K562 (cell line): ENCODE measurements around the gene SERTAD3. TPM values are rescaled to one million over a fixed set of nuclear protein-coding genes. Genes with fewer than 3 reads are reported as not detected.

Experiments
- ATAC-seq: fragments of 200-7000 bp; cut with Tn5 transposase; 3 replicates; pipeline ENCODE4 v1.9.1; 2020; ENCODE audit warnings: moderate library complexity
- BruUV-seq: library from RNA; stranded (reverse); fragments of 400-500 nt; replicated peaks from 2 replicates; lab custom pipeline; 2021; lab: Mats Ljungman, UMichigan
- CTCF ChIA-PET: fragments of 300-600 bp; formaldehyde crosslinking; extraction: SDS; loops from one replicate; lab custom pipeline; 2021; ENCODE audit warnings: low intra/inter-chr PET ratio; lab: Yijun Ruan, JAX
- POLR2A ChIA-PET: fragments of 300-600, 350-650 bp; sonication (Branson Sonifier 250); formaldehyde crosslinking; extraction: SDS; loops from one replicate; lab custom pipeline; 2021; ENCODE audit warnings: antibody characterized with exemption, inconsistent platforms; lab: Yijun Ruan, JAX
- DNase-seq, 4 experiments: peaks; one replicate each; pipeline versions ENCODE4 v3.0.0 to v3.0.0-alpha.2; 2011 to 2018; ENCODE audit warnings: low spot score in 3 of 4, mixed read lengths in 3 of 4; ENCODE audit errors: extremely low read depth in 1 of 4
- FAIRE-seq: peaks from 2 replicates; lab custom pipeline; 2011; peaks lifted over from hg19 to GRCh38; lab: Jason Lieb, UNC
- H2AFZ ChIP-seq: 2 replicates; pipeline ENCODE4 v1.6.0; 2011; ENCODE audit warnings: low read depth, low read length, control low read depth, inconsistent platforms
- H3K27ac ChIP-seq: fragments of 200-600 bp; 3 replicates; pipeline ENCODE4 v1.8.0; 2011; ENCODE audit warnings: low read depth, mild to moderate bottlenecking, control low read depth, inconsistent platforms, low read length, moderate library complexity, mixed read lengths; ENCODE audit errors: extremely low read depth
- H3K27me3 ChIP-seq, 2 experiments: fragments of 300-600 bp in 1 of 2; 2 replicates in 1 of 2; 3 replicates in 1 of 2; pipeline versions ENCODE4 v1.6.0 to v1.8.0; 2011; ENCODE audit warnings: inconsistent platforms in 2 of 2, low read length in 2 of 2, mild to moderate bottlenecking in 1 of 2, mixed read lengths in 1 of 2, moderate library complexity in 1 of 2; ENCODE audit not compliant: control insufficient read depth in 2 of 2, insufficient read depth in 2 of 2
- H3K36me3 ChIP-seq: fragments of 300-600 bp; 3 replicates; pipeline ENCODE4 v1.8.0; 2011; ENCODE audit warnings: mild to moderate bottlenecking, low read length, inconsistent platforms; ENCODE audit not compliant: control insufficient read depth, insufficient read depth
- H3K4me1 ChIP-seq, 2 experiments: fragments of 200-600 bp in 1 of 2; replicated peaks in 1 of 2; 2 replicates in 1 of 2; 3 replicates in 1 of 2; pipeline versions ENCODE4 v1.5.1 to v1.8.0; 2011; ENCODE audit warnings: inconsistent platforms in 2 of 2, low read length in 2 of 2, mild to moderate bottlenecking in 1 of 2, mixed read lengths in 1 of 2, moderate library complexity in 1 of 2; ENCODE audit not compliant: control insufficient read depth in 2 of 2, insufficient read depth in 2 of 2
- H3K4me2 ChIP-seq: 2 replicates; pipeline ENCODE4 v1.6.1; 2011; ENCODE audit warnings: low read length, control low read depth, inconsistent platforms, mixed read lengths; ENCODE audit not compliant: insufficient read depth
- H3K4me3 ChIP-seq: fragments of 200-600 bp; sonication (generic), shearing (Covaris generic); 2 replicates; pipeline ENCODE4 v1.5.1; 2016; ENCODE audit warnings: control low read depth, inconsistent platforms
- H3K79me2 ChIP-seq: fragments of 200-600 bp; 3 replicates; pipeline ENCODE4 v1.8.0; 2011; ENCODE audit warnings: low read length, inconsistent platforms; ENCODE audit not compliant: control insufficient read depth, insufficient read depth
- H3K9ac ChIP-seq, 2 experiments: 2 replicates each; pipeline versions ENCODE4 v1.6.0 to v1.6.1; 2011; ENCODE audit warnings: low read depth in 2 of 2, low read length in 2 of 2, control low read depth in 1 of 2, inconsistent platforms in 1 of 2, mild to moderate bottlenecking in 1 of 2, mixed read lengths in 1 of 2; ENCODE audit not compliant: insufficient read depth in 1 of 2
- H3K9me1 ChIP-seq: one replicate; pipeline ENCODE4 v1.6.0; 2011; ENCODE audit warnings: inconsistent platforms, mild to moderate bottlenecking, low read length, moderate library complexity; ENCODE audit not compliant: control insufficient read depth, insufficient read depth
- H3K9me3 ChIP-seq: replicated peaks from 2 replicates; pipeline ENCODE4 v1.5.1; 2011; ENCODE audit warnings: low read depth, low read length, inconsistent platforms; ENCODE audit not compliant: control insufficient read depth, insufficient read depth
- H4K20me1 ChIP-seq: replicated peaks from 2 replicates; pipeline ENCODE4 v1.6.1; 2011; ENCODE audit warnings: low read length, inconsistent platforms, mixed read lengths; ENCODE audit not compliant: control insufficient read depth, insufficient read depth
- ARID2 ChIP-seq: fragments of 450-650 bp; IDR thresholded peaks from 2 replicates; pipeline ENCODE4 v1.6.1; 2017; ENCODE audit warnings: antibody characterized with exemption, mild to moderate bottlenecking
- BRCA1 ChIP-seq, 2 experiments: fragments of 450-650 bp in 1 of 2; sonication (generic) in 1 of 2; formaldehyde crosslinking in 1 of 2; IDR thresholded peaks; 2 replicates each; pipeline versions ENCODE4 v1.5.0 to v1.6.1; 2017 to 2020; ENCODE audit warnings: mild to moderate bottlenecking in 1 of 2, missing genetic modification reagents in 1 of 2
- HNRNPUL1 ChIP-seq: fragments of 200-400 bp; formaldehyde crosslinking; IDR thresholded peaks from 2 replicates; pipeline ENCODE4 v1.6.1; 2017; ENCODE audit warnings: low read length
- MTA3 ChIP-seq: fragments of 450-650 bp; formaldehyde crosslinking; IDR thresholded peaks from 2 replicates; pipeline ENCODE4 v1.6.1; 2017; ENCODE audit warnings: mild to moderate bottlenecking, borderline replicate concordance
- MYNN ChIP-seq, 2 experiments: sonication (generic); formaldehyde crosslinking in 1 of 2; IDR thresholded peaks; 2 replicates each; pipeline versions ENCODE4 v1.5.0 to v1.6.1; 2016 to 2020; ENCODE audit warnings: antibody characterized with exemption in 1 of 2, missing genetic modification reagents in 1 of 2
- NFXL1 ChIP-seq: fragments of 450-650 bp; formaldehyde crosslinking; IDR thresholded peaks from 2 replicates; pipeline ENCODE4 v1.4.0; 2021; ENCODE audit warnings: mild to moderate bottlenecking
- NR3C1 ChIP-seq: sonication (generic); formaldehyde crosslinking; IDR thresholded peaks from 2 replicates; pipeline ENCODE4 v1.8.1; 2022; ENCODE audit warnings: missing genetic modification reagents
- PML ChIP-seq: IDR thresholded peaks from 2 replicates; pipeline ENCODE4 v1.6.1; 2012; ENCODE audit warnings: low read length, inconsistent platforms
- SREBF2 ChIP-seq: sonication (generic); formaldehyde crosslinking; IDR thresholded peaks from 2 replicates; pipeline ENCODE4 v1.4.0; 2020; ENCODE audit warnings: mild to moderate bottlenecking, missing genetic modification reagents
- ZNF384 ChIP-seq: IDR thresholded peaks from 2 replicates; pipeline ENCODE4 v1.6.1; 2012; ENCODE audit warnings: low read depth, low read length, improper control_type of control experiment
- WGBS: fragments of 100-300 bp; shearing (Covaris generic); methylation state at CpG from one replicate; pipeline ENCODE4 v1.1.6; 2016; ENCODE audit warnings: low coverage, mixed read lengths; ENCODE audit not compliant: insufficient coverage; ENCODE audit errors: missing lambda C conversion rate; 5-methylcytosine and 5-hydroxymethylcytosine counted together
- in situ Hi-C: fragments of 300-500 bp; cut with MboI; formaldehyde crosslinking; loops from 4 replicates; pipeline ENCODE4 v1.15.0; 2018; ENCODE audit warnings: inconsistent platforms, mixed read lengths
- intact Hi-C: fragments of 100-400 bp; cut with micrococcal nuclease; formaldehyde crosslinking; loops from 2 replicates; pipeline ENCODE4 v1.14.2; 2022
- polyA plus RNA-seq, 8 experiments: library from polyadenylated mRNA; depleted of rRNA in 4 of 8; stranded (reverse) in 5 of 8; unstranded in 3 of 8; fragments of >200 nt; fragmentation: Nextera tagmentation in 2 of 8; fragmentation: Illumina TruSeq in 1 of 8; extraction: Ambion mirVana in 2 of 8; extraction: Trizol in 1 of 8; gene quantifications; 2 replicates each; pipeline versions ENCODE4 v1.2.1 to v1.2.3, GENCODE V29; 2011 to 2014; ENCODE audit warnings: inconsistent platforms in 1 of 8, missing spikeins in 1 of 8
- total RNA-seq, 7 experiments: library from RNA; depleted of rRNA in 6 of 7; stranded (reverse); fragments of >200 nt in 6 of 7; fragmentation: Illumina TruSeq in 2 of 7; extraction: Trizol in 2 of 7; gene quantifications; 2 replicates each; pipeline versions ENCODE4 v1.2.1 to v1.2.3, GENCODE V29; 2011 to 2021; ENCODE audit warnings: low replicate concordance in 1 of 7
- TF ChIP-seq, protein P1 (sequence below): fragments of 250-450 bp; sonication (Bioruptor Pico); IDR thresholded peaks from 2 replicates; pipeline ENCODE4 v1.5.0; 2021; ENCODE audit warnings: mild to moderate bottlenecking, moderate library complexity
- TF ChIP-seq, protein P2 (sequence below): fragments of 250-450 bp; sonication (Bioruptor Pico); IDR thresholded peaks from 2 replicates; pipeline ENCODE4 v1.8.0; 2021; ENCODE audit warnings: moderate library complexity, mild to moderate bottlenecking, inconsistent platforms
- TF ChIP-seq, protein P3 (sequence below), 2 experiments: fragments of 150-350 bp in 1 of 2; IDR thresholded peaks; 2 replicates each; pipeline ENCODE4 v1.6.1; 2012 to 2016; ENCODE audit warnings: low read depth in 2 of 2, low read length in 2 of 2, mild to moderate bottlenecking in 1 of 2, moderate library complexity in 1 of 2

SERTAD3 gene
- total and polyA plus RNA-seq, 9 of the 15 experiments (the other 6 are each of a cell fraction or from before 2014, with no cell fraction given) = 5.4 to 28.9 (median 17.5) TPM

DNA sequence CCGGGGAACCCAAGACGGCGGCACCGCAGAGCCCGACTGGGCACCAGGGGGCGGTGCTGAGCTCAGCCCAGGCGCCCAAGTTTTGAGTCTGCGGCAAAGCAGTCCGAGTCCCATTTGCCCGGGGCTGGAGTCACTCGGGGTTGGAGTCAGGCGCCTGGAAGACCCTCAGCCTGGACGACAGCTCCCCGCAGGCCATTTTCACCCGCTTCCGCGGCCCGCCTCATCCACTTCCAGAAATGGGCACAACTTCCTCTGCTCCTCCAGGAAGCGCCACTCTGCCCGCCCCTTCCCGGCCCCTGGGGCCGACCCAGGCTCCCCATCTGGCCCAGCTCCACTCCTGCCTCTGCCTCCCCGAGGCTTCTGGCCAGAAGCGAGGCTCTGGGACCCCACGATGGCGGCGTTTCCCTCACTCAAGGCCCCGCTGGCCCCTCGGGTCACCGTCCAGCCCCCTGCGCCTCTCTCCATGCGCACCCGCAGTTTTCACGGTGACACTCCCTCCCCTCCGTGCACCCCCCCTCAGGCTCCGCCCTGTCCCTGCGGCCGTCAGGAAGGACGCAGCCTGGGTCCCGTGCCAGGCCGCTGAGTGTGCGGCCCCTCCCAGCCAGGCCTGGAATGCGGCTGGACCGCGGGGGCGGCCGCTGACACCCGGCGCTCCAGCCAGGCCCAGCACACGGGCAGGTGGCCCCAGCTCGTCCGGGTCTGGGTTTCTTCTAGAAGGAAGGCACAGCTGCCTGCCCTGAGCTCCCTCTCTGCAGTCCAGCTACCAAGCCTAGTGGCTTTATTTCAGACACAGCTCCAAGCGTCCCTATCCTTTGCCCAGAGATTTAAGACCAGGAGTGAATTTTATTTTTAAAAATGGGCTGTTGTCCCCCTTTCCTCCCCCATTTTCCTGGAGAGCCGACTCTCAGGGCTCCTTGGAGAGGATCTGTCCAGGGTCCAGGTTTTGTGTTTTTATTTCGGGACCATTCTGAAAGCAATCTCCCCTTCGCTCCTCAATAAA, 23.1 kb downstream of the SERTAD3 start:
- Histone ChIP-seq H3K27me3 (no peaks in the 10 kb centered on the region), H3K9ac (peak overlapping the region; percentile 77 to 95), H3K9me1 (no peaks in the 10 kb centered on the region), H3K27ac (peak overlapping the region; percentile 85), H3K79me2 (peaks cover 37% of the 10 kb centered on the region), H2AFZ (peak overlapping the region; percentile 84), H4K20me1 (no peaks in the 10 kb centered on the region), H3K4me2 (peak overlapping the region; percentile 84), H3K9me3 (no peaks in the 10 kb centered on the region), H3K36me3 (peaks cover 13% of the 10 kb centered on the region; the same call in 2 of the 3 replicates), H3K4me3 (peak overlapping the region; percentile 71), H3K4me1 (peaks cover 27 to 50% of the 10 kb centered on the region in 2 experiments)
- intact Hi-C loops = loop anchor here (1.0 kb wide), 1 partner anchor 23 kb away; the partner anchor contains the start of gene SERTAD3
- FAIRE-seq (peak; percentile 69), ATAC-seq (peak; percentile 77), DNase-seq (peak; percentile 82 to 95 (median 88))
- ChIA-PET CTCF (no interaction called here), POLR2A (interaction anchor here (0.5 to 5.7 kb wide), 16 partner anchors 8 to 192 kb away, joined by 3 to 34 read pairs (median 3); partner anchors contain the start of genes BLVRB and PRX)
- BruUV-seq = no TSS peak
- WGBS = 3% methylated on average over 41 of the region's 56 CpGs
- in situ Hi-C loops = no loop called here
- TF ChIP-seq PML (peak; percentile 53; the same call in 1 of the 2 replicates), MTA3 (peak; percentile 93), HNRNPUL1 (no peak), NR3C1 (no peak), MYNN (IDR thresholded peaks at IDR 0.05) (peak; percentile 86), MYNN (CRISPR knock-in tag; IDR thresholded peaks at IDR 0.05) (no peak), SREBF2 (CRISPR knock-in tag) (no peak), NFXL1 (CRISPR knock-in tag) (no peak), ARID2 (no peak), BRCA1 (IDR thresholded peaks at IDR 0.05) (no peak), BRCA1 (CRISPR knock-in tag; IDR thresholded peaks at IDR 0.05) (no peak), ZNF384 (no peak)
- TF ChIP-seq, protein P1, sequence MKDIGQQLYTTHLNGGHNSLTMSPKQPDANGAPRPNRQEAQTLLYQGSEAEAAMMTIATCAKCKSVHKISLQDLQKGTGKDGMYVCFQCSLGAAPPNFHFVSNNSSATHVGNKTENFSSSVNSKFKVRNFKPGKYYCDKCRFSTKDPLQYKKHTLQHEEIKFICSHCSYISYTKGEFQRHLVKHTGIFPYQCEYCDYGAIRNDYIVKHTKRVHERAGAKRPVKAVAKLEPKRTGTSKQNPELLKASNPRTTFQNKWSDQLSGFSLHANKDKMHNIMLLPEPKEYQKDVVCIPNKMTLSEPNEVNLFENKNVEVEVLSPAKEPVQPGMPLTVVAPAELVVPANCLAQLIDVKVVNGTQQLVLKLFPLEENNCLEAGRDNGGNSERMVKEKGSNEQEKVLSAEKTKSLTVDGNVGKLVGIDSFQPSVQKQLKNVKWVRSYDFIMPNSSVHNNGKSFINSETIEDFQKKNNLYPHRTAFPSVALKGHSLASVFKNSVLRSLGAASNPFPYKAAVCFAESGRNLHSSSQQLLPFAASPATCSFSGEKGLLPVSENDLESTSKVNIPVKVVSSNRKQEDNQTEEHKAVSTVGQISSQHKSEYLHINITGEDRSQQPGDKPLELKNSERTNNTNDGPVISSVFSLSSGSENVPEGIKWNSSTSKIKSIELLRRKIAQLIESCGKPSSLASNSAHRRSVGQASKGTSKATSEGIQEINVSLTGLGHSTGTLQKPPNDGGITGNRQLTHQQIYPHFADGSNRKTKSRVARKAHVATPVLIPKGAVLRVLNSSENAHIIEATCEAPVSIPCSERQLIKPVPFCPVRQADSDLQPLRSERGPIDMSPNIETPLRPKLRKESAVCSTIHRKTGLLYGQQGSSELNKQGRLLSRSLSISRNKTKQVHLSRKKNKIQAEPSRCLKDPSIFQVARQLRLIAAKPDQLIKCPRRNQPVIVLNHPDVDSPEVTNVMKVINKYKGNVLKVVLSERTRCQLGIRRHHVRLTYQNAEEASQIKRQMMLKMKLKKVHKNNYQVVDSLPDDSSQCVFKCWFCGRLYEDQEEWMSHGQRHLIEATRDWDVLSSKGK (CRISPR knock-in tag) = no peak
- TF ChIP-seq, protein P2, sequence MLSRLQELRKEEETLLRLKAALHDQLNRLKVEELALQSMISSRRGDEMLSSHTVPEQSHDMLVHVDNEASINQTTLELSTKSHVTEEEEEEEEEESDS (CRISPR knock-in tag) = no peak
- TF ChIP-seq, protein P3, sequence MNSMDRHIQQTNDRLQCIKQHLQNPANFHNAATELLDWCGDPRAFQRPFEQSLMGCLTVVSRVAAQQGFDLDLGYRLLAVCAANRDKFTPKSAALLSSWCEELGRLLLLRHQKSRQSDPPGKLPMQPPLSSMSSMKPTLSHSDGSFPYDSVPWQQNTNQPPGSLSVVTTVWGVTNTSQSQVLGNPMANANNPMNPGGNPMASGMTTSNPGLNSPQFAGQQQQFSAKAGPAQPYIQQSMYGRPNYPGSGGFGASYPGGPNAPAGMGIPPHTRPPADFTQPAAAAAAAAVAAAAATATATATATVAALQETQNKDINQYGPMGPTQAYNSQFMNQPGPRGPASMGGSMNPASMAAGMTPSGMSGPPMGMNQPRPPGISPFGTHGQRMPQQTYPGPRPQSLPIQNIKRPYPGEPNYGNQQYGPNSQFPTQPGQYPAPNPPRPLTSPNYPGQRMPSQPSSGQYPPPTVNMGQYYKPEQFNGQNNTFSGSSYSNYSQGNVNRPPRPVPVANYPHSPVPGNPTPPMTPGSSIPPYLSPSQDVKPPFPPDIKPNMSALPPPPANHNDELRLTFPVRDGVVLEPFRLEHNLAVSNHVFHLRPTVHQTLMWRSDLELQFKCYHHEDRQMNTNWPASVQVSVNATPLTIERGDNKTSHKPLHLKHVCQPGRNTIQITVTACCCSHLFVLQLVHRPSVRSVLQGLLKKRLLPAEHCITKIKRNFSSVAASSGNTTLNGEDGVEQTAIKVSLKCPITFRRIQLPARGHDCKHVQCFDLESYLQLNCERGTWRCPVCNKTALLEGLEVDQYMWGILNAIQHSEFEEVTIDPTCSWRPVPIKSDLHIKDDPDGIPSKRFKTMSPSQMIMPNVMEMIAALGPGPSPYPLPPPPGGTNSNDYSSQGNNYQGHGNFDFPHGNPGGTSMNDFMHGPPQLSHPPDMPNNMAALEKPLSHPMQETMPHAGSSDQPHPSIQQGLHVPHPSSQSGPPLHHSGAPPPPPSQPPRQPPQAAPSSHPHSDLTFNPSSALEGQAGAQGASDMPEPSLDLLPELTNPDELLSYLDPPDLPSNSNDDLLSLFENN (IDR thresholded peaks at IDR 0.05; ENCODE audit: low read depth in 2 of 2, low read length in 2 of 2) = no peak
